Measurements from ENCODE around the gene IL36G.
A peak's percentile ranks its signal among the peaks of the same experiment; 100 is the strongest.

Gene IL36G

GRCh38 chr2:112944971-112945370, 32.8 kb upstream of the IL36G start:
- TF ChIP-seq POLR2A (IDR thresholded peaks at IDR 0.05; ENCODE audit: low read depth, low read length) = no peak
- no peak for TF ChIP-seq POLR2AphosphoS5 (IDR thresholded peaks at IDR 0.05; ENCODE audit: low read depth, low read length)
- TF ChIP-seq PAX5 (IDR thresholded peaks at IDR 0.05; ENCODE audit: insufficient read depth, low read length, severe bottlenecking) = no peak
- no peak for TF ChIP-seq TAF1 (IDR thresholded peaks at IDR 0.05; ENCODE audit: low read depth, low read length)
- no peak for TF ChIP-seq SPI1 (IDR thresholded peaks at IDR 0.05; ENCODE audit: low read depth, low read length)
- TF ChIP-seq POU2F2 (IDR thresholded peaks at IDR 0.05; ENCODE audit: low read depth, low read length) = no peak
- FAIRE-seq (no peak), DNase-seq (ENCODE audit: insufficient read length, low spot score) (no peak)

GRCh38 chr2:112946086-112946485, 31.7 kb upstream of the IL36G start:
- FAIRE-seq = no peak
- no peak for DNase-seq (ENCODE audit: insufficient read length, low spot score)
- TF ChIP-seq SPI1 (IDR thresholded peaks at IDR 0.05; ENCODE audit: low read depth, low read length) = no peak
- no peak for TF ChIP-seq TAF1 (IDR thresholded peaks at IDR 0.05; ENCODE audit: low read depth, low read length)
- TF ChIP-seq POU2F2 (IDR thresholded peaks at IDR 0.05; ENCODE audit: low read depth, low read length) = no peak
- TF ChIP-seq POLR2A (IDR thresholded peaks at IDR 0.05; ENCODE audit: low read depth, low read length) = no peak
- no peak for TF ChIP-seq PAX5 (IDR thresholded peaks at IDR 0.05; ENCODE audit: insufficient read depth, low read length, severe bottlenecking)
- no peak for TF ChIP-seq POLR2AphosphoS5 (IDR thresholded peaks at IDR 0.05; ENCODE audit: low read depth, low read length)

DNA sequence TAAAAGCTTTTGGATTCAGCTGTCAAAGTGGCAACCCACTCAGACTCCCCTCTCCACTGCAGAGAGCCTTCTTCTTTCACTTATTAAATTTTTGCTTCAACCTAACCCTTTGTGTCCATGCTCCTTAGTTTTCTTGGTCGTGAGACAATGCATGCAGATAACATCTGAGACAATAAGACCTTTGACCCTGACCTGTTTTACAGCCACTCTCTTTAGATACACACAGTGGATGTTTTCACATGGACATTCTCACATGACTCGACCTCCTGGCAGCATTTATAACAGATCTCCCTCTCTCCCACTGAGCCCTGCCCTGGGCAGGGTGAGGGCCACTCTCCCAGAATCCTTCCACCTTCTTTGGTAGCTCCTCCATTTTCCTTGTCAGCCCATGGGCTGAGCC, 30.4 kb upstream of the IL36G start:
- DNase-seq (ENCODE audit: insufficient read length, low spot score) (no peak), FAIRE-seq (no peak)
- TF ChIP-seq TAF1 (IDR thresholded peaks at IDR 0.05; ENCODE audit: low read depth, low read length) (no peak), SPI1 (IDR thresholded peaks at IDR 0.05; ENCODE audit: low read depth, low read length) (no peak), POU2F2 (IDR thresholded peaks at IDR 0.05; ENCODE audit: low read depth, low read length) (no peak), POLR2A (IDR thresholded peaks at IDR 0.05; ENCODE audit: low read depth, low read length) (no peak), POLR2AphosphoS5 (IDR thresholded peaks at IDR 0.05; ENCODE audit: low read depth, low read length) (no peak), PAX5 (IDR thresholded peaks at IDR 0.05; ENCODE audit: insufficient read depth, low read length, severe bottlenecking) (no peak)

DNA sequence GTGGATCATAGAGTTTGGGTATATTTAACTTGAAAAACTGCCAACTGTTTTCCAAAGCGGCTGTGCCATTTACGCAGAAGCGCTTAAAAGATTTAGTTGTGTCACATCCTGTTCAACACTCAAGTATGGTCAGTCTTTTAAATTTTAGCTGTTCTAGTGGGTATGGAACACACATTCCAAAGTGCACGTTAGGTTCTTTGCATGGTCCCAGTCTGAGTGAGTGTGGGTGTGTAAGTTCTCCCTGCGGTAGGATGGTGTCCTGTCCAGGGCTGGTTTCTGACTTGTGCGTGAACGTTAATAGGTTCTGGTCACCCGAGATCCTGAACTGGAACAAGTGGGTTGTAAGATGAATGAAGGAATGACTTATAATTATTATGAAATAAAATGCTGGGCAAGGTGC, 28.4 kb upstream of the IL36G start:
- no peak for DNase-seq (ENCODE audit: insufficient read length, low spot score)
- no peak for TF ChIP-seq POU2F2 (IDR thresholded peaks at IDR 0.05; ENCODE audit: low read depth, low read length)
- no peak for TF ChIP-seq SPI1 (IDR thresholded peaks at IDR 0.05; ENCODE audit: low read depth, low read length)
- TF ChIP-seq PAX5 (IDR thresholded peaks at IDR 0.05; ENCODE audit: insufficient read depth, low read length, severe bottlenecking) = no peak
- no peak for TF ChIP-seq POLR2A (IDR thresholded peaks at IDR 0.05; ENCODE audit: low read depth, low read length)
- FAIRE-seq = no peak

- TF ChIP-seq SPI1 (IDR thresholded peaks at IDR 0.05; ENCODE audit: low read depth, low read length) = no peak
- no peak for TF ChIP-seq PAX5 (IDR thresholded peaks at IDR 0.05; ENCODE audit: insufficient read depth, low read length, severe bottlenecking)
- no peak for TF ChIP-seq TAF1 (IDR thresholded peaks at IDR 0.05; ENCODE audit: low read depth, low read length)
- no peak for TF ChIP-seq POLR2AphosphoS5 (IDR thresholded peaks at IDR 0.05; ENCODE audit: low read depth, low read length)
- TF ChIP-seq POU2F2 (IDR thresholded peaks at IDR 0.05; ENCODE audit: low read depth, low read length) = no peak
- TF ChIP-seq POLR2A (IDR thresholded peaks at IDR 0.05; ENCODE audit: low read depth, low read length) = no peak
- DNase-seq (ENCODE audit: insufficient read length, low spot score) (no peak), FAIRE-seq (no peak)
These were observed 23.4 kb upstream of the IL36G start for GRCh38 chr2:112954364-112954763.

GRCh38 chr2:112957511-112957910, 20.3 kb upstream of the IL36G start:
- DNase-seq (ENCODE audit: insufficient read length, low spot score) = no peak
- FAIRE-seq = no peak
- no peak for TF ChIP-seq TAF1 (IDR thresholded peaks at IDR 0.05; ENCODE audit: low read depth, low read length)
- no peak for TF ChIP-seq SPI1 (IDR thresholded peaks at IDR 0.05; ENCODE audit: low read depth, low read length)
- TF ChIP-seq PAX5 (IDR thresholded peaks at IDR 0.05; ENCODE audit: insufficient read depth, low read length, severe bottlenecking) = no peak
- no peak for TF ChIP-seq POLR2A (IDR thresholded peaks at IDR 0.05; ENCODE audit: low read depth, low read length)
- no peak for TF ChIP-seq POLR2AphosphoS5 (IDR thresholded peaks at IDR 0.05; ENCODE audit: low read depth, low read length)
- TF ChIP-seq POU2F2 (IDR thresholded peaks at IDR 0.05; ENCODE audit: low read depth, low read length) = no peak

DNA sequence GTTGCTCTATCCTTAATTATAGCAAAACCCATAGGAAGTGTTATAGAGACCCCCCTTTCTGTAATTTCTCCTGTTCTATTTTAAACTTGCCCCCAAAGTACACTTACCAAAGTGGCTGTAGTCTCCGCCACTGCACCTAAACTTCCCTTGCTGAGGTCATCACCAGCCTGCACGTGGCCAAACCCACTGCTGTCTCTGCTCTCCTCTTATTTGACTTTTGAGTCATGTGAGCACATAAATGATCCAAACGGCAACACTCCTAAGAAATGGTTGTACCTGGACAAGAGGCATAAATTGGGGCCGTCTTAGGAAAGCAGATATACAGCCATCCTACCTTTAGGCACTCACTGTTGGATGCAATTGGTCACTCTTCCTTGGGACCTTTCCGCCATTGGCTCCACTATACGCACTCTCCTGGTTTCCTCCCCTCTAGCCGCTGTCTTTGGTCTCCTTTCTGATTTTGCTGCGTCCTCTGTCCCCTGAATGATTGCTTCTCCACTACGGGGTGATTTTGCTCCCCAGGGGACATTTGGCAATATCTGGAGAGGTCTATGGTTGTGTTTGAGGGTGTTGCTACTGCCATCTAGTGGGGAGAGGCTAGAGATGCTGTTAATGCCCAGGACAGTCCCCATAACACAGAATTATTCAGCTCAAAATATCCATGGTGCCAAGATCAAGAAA, 19.2 kb upstream of the IL36G start:
- FAIRE-seq (peak; percentile 76), DNase-seq (ENCODE audit: insufficient read length, low spot score) (peak; percentile 20)
- TF ChIP-seq SPI1 (IDR thresholded peaks at IDR 0.05; ENCODE audit: low read depth, low read length) = no peak
- peak; percentile 29; the same call in 1 of the 2 replicates for TF ChIP-seq POU2F2 (IDR thresholded peaks at IDR 0.05; ENCODE audit: low read depth, low read length)

GRCh38 chr2:112959109-112959812, 18.5 kb upstream of the IL36G start:
- DNase-seq (ENCODE audit: insufficient read length, low spot score) (no peak), FAIRE-seq (no peak)
- TF ChIP-seq PAX5 (IDR thresholded peaks at IDR 0.05; ENCODE audit: insufficient read depth, low read length, severe bottlenecking) (no peak), POLR2A (IDR thresholded peaks at IDR 0.05; ENCODE audit: low read depth, low read length) (no peak), POU2F2 (IDR thresholded peaks at IDR 0.05; ENCODE audit: low read depth, low read length) (no peak), TAF1 (IDR thresholded peaks at IDR 0.05; ENCODE audit: low read depth, low read length) (no peak), POLR2AphosphoS5 (IDR thresholded peaks at IDR 0.05; ENCODE audit: low read depth, low read length) (no peak), SPI1 (IDR thresholded peaks at IDR 0.05; ENCODE audit: low read depth, low read length) (no peak)

DNA sequence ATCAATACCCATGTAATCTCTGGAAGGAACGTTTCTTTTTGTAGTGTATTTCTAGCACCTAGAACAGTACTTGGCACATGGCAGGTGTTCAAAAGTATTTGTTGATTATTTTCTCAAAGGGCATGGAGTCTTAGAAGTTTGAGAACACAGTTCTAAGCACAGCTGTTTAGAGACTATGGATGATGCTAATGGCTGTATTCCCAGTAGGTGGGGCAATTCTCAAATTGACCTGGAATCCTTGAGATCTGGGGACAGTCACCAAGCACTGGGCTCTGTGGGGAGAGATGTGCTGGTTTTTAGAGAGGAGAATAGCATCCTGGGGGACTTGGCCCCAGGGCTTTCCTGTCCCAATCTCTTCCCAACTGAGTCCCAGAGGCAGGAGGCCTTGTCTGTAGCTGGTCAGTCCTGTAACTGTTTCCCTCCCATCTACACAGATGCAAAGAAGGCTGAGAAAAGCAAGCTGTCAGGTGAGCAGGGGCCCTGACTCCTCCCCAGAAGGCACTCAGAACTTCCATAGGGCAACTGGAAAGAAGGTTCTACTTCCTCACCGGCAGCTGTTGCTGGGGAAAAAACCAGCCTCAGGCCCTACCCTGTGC, 17.5 kb upstream of the IL36G start:
- DNase-seq (ENCODE audit: insufficient read length, low spot score) (no peak), FAIRE-seq (no peak)
- TF ChIP-seq POLR2AphosphoS5 (IDR thresholded peaks at IDR 0.05; ENCODE audit: low read depth, low read length) = no peak
- TF ChIP-seq POLR2A (IDR thresholded peaks at IDR 0.05; ENCODE audit: low read depth, low read length) = no peak
- TF ChIP-seq POU2F2 (IDR thresholded peaks at IDR 0.05; ENCODE audit: low read depth, low read length) = no peak
- TF ChIP-seq SPI1 (IDR thresholded peaks at IDR 0.05; ENCODE audit: low read depth, low read length) = no peak
- TF ChIP-seq TAF1 (IDR thresholded peaks at IDR 0.05; ENCODE audit: low read depth, low read length) = no peak
- TF ChIP-seq PAX5 (IDR thresholded peaks at IDR 0.05; ENCODE audit: insufficient read depth, low read length, severe bottlenecking) = no peak
